ENCODE measurements around the gene VARS2. TPM values are rescaled to one million over a fixed set of nuclear protein-coding genes. Genes with fewer than 3 reads are reported as not detected.

The VARS2 gene
- total RNA-seq, 1 donor, result 17.3 TPM

GRCh38 chr6:30940361-30940986, 26.4 kb downstream of the VARS2 start, which contains the start of gene MUCL3:
Gene MUCL3, plus strand, starts transcription at chr6:30940973. Its CDS starts 27 bp downstream, at chr6:30941000.
- no peak for TF ChIP-seq CTCF (IDR thresholded peaks at IDR 0.05; ENCODE audit: insufficient read depth, low read depth, low read length)
- DNase-seq (ENCODE audit: low read depth), result no peak
- H3K4me3 ChIP-seq (ENCODE audit: low read depth, low read length), result no peak within 1 kb of the TSS

- no peak overlapping the region for H3K4me3 ChIP-seq (ENCODE audit: low read depth, low read length)
- peak; percentile 77 for DNase-seq (ENCODE audit: low read depth)
- TF ChIP-seq CTCF (IDR thresholded peaks at IDR 0.05; ENCODE audit: insufficient read depth, low read depth, low read length), result peak; percentile 74
Observed at GRCh38 chr6:30942338-30943060, 28.5 kb downstream of the VARS2 start.

- H3K4me3 ChIP-seq (ENCODE audit: low read depth, low read length), result no peak overlapping the region
- DNase-seq (ENCODE audit: low read depth), result no peak
- TF ChIP-seq CTCF (IDR thresholded peaks at IDR 0.05; ENCODE audit: insufficient read depth, low read depth, low read length), result no peak
Observed at GRCh38 chr6:30944051-30944450, 30.0 kb downstream of the VARS2 start.

- no peak for TF ChIP-seq CTCF (IDR thresholded peaks at IDR 0.05; ENCODE audit: insufficient read depth, low read depth, low read length)
- no peak overlapping the region for H3K4me3 ChIP-seq (ENCODE audit: low read depth, low read length)
- DNase-seq (ENCODE audit: low read depth), result no peak
Observed at GRCh38 chr6:30945281-30945680, 31.2 kb downstream of the VARS2 start.

- no peak for DNase-seq (ENCODE audit: low read depth)
- H3K4me3 ChIP-seq (ENCODE audit: low read depth, low read length), result no peak overlapping the region
- TF ChIP-seq CTCF (IDR thresholded peaks at IDR 0.05; ENCODE audit: insufficient read depth, low read depth, low read length), result no peak
Observed at GRCh38 chr6:30947231-30947630, 33.2 kb downstream of the VARS2 start.

- TF ChIP-seq CTCF (IDR thresholded peaks at IDR 0.05; ENCODE audit: insufficient read depth, low read depth, low read length), result no peak
- DNase-seq (ENCODE audit: low read depth), result no peak
- H3K4me3 ChIP-seq (ENCODE audit: low read depth, low read length), result no peak overlapping the region
Observed at GRCh38 chr6:30948811-30949210, 34.8 kb downstream of the VARS2 start.

Data from fibroblast of villous mesenchyme (primary cell).